GM23338 (cell line): ENCODE measurements around the gene SPATA33. TPM values are rescaled to one million over a fixed set of nuclear protein-coding genes. Genes with fewer than 3 reads are reported as not detected.

Experiments
- ATAC-seq: fragments of 200-7000 bp; cut with Tn5 transposase; 3 replicates; pipeline ENCODE4 v1.9.1; 2020
- DNase-seq: peaks from one replicate; pipeline ENCODE4 v3.0.0-alpha.2; 2015; ENCODE audit warnings: low spot score
- H2AFZ ChIP-seq: fragments of 200-600 bp; sonication (generic); 2 replicates; pipeline ENCODE4 v1.8.0; 2016; ENCODE audit warnings: antibody characterized with exemption, mild to moderate bottlenecking, moderate library complexity
- H3F3A ChIP-seq: fragments of 200-600 bp; sonication (generic); replicated peaks from 2 replicates; pipeline ENCODE4 v1.8.0; 2017; ENCODE audit warnings: antibody characterized with exemption, mixed run types, low read depth
- H3K27ac ChIP-seq: fragments of 200-600 bp; sonication (generic); 2 replicates; pipeline ENCODE4 v1.6.1; 2016; ENCODE audit warnings: low read depth
- H3K27me3 ChIP-seq: fragments of 200-600 bp; sonication (generic); 2 replicates; pipeline ENCODE4 v1.8.0; 2016; ENCODE audit warnings: mild to moderate bottlenecking, mixed run types, moderate library complexity; ENCODE audit not compliant: insufficient read depth
- H3K36me3 ChIP-seq: fragments of 200-600 bp; sonication (generic); 2 replicates; pipeline ENCODE4 v1.8.0; 2016; ENCODE audit warnings: mild to moderate bottlenecking; ENCODE audit not compliant: insufficient read depth
- H3K4me1 ChIP-seq: fragments of 200-600 bp; sonication (generic); 2 replicates; pipeline ENCODE4 v1.8.0; 2016; ENCODE audit warnings: mild to moderate bottlenecking, moderate library complexity; ENCODE audit not compliant: insufficient read depth
- H3K4me2 ChIP-seq: fragments of 200-600 bp; sonication (generic); 2 replicates; pipeline ENCODE4 v1.7.1; 2017; ENCODE audit warnings: mixed run types
- H3K4me3 ChIP-seq: fragments of 200-600 bp; sonication (generic); 2 replicates; pipeline ENCODE4 v1.6.1; 2016; ENCODE audit warnings: mixed run types
- H3K79me2 ChIP-seq: fragments of 200-600 bp; sonication (generic); replicated peaks from 2 replicates; pipeline ENCODE4 v1.8.0; 2017; ENCODE audit warnings: mild to moderate bottlenecking; ENCODE audit not compliant: insufficient read depth
- H3K9me2 ChIP-seq: fragments of 200-600 bp; sonication (generic); 2 replicates; pipeline ENCODE4 v1.8.0; 2017; ENCODE audit not compliant: insufficient read depth
- H4K20me1 ChIP-seq: fragments of 200-600 bp; sonication (generic); replicated peaks from 2 replicates; pipeline ENCODE4 v1.8.0; 2017; ENCODE audit warnings: mild to moderate bottlenecking; ENCODE audit not compliant: insufficient read depth
- H3K27ac Mint-ChIP-seq: 2 replicates; pipeline ENCODE4 v1.8.0; 2020; ENCODE audit warnings: inconsistent platforms, mild to moderate bottlenecking, moderate library complexity, mixed read lengths
- H3K27me3 Mint-ChIP-seq: 3 replicates; pipeline ENCODE4 v1.8.0; 2022; ENCODE audit warnings: low read depth, mild to moderate bottlenecking, moderate library complexity, mixed read lengths, inconsistent platforms; ENCODE audit not compliant: insufficient read depth, poor library complexity
- H3K36me3 Mint-ChIP-seq: 3 replicates; pipeline ENCODE4 v1.8.0; 2021; ENCODE audit warnings: low read depth, mild to moderate bottlenecking, inconsistent platforms, moderate library complexity, mixed read lengths
- H3K4me1 Mint-ChIP-seq: 3 replicates; pipeline ENCODE4 v1.8.0; 2020; ENCODE audit warnings: mild to moderate bottlenecking, inconsistent platforms, mixed read lengths
- H3K4me3 Mint-ChIP-seq: 3 replicates; pipeline ENCODE4 v1.8.0; 2021; ENCODE audit warnings: moderate library complexity, mild to moderate bottlenecking, inconsistent platforms, mixed read lengths
- H3K9me3 Mint-ChIP-seq: 3 replicates; pipeline ENCODE4 v1.8.0; 2020; ENCODE audit warnings: moderate library complexity, mild to moderate bottlenecking, inconsistent platforms, mixed read lengths
- CREB1 ChIP-seq: fragments of 250-450 bp; sonication (Bioruptor Pico); IDR thresholded peaks from 2 replicates; pipeline ENCODE4 v1.5.0; 2020; ENCODE audit warnings: low read depth, mild to moderate bottlenecking, moderate library complexity
- CTCF ChIP-seq, 2 experiments: fragments of 200-600 bp in 1 of 2; sonication (generic) in 1 of 2; conservative IDR thresholded peaks; 2 replicates each; pipeline versions ENCODE4 v1.5.1 to v1.6.1; 2016 to 2017; ENCODE audit warnings: antibody characterized with exemption in 2 of 2, low read depth in 2 of 2, mild to moderate bottlenecking in 2 of 2, moderate library complexity in 1 of 2
- EZH2 ChIP-seq: fragments of 200-600 bp; sonication (generic); IDR thresholded peaks from one replicate; pipeline ENCODE4 v1.8.0; 2017; ENCODE audit warnings: antibody characterized with exemption, mild to moderate bottlenecking, low read depth; ENCODE audit not compliant: unreplicated experiment
- EZH2phosphoT487 ChIP-seq: fragments of 200-600 bp; sonication (generic); IDR thresholded peaks from one replicate; pipeline ENCODE4 v1.8.1; 2018; ENCODE audit warnings: antibody characterized with exemption; ENCODE audit not compliant: unreplicated experiment
- NANOG ChIP-seq: IDR thresholded peaks from 2 replicates; pipeline ENCODE4 v1.6.1; 2016; ENCODE audit warnings: antibody characterized with exemption, borderline replicate concordance
- POLR2AphosphoS5 ChIP-seq: IDR thresholded peaks from 2 replicates; pipeline ENCODE4 v1.6.1; 2016; ENCODE audit warnings: antibody characterized with exemption, low read depth
- STAT1 ChIP-seq: IDR thresholded peaks from one replicate; pipeline ENCODE4 v1.6.1; 2016; ENCODE audit warnings: antibody characterized with exemption; ENCODE audit not compliant: unreplicated experiment
- ZNF114 ChIP-seq: fragments of 250-450 bp; sonication (Bioruptor Pico); IDR thresholded peaks from 2 replicates; pipeline ENCODE4 v1.5.0; 2020; ENCODE audit warnings: mild to moderate bottlenecking, moderate library complexity
- ZNF331 ChIP-seq: fragments of 250-450 bp; sonication (Bioruptor Pico); IDR thresholded peaks from 2 replicates; pipeline ENCODE4 v1.5.0; 2020; ENCODE audit warnings: low read depth, mild to moderate bottlenecking, moderate library complexity
- ZNF462 ChIP-seq: fragments of 250-450 bp; sonication (Bioruptor Pico); IDR thresholded peaks from 2 replicates; pipeline ENCODE4 v1.5.0; 2020; ENCODE audit warnings: mild to moderate bottlenecking, moderate library complexity
- polyA plus RNA-seq: library from polyadenylated mRNA; unstranded; fragments of >200 nt; fragmentation: Nextera tagmentation; extraction: Ambion mirVana; gene quantifications from 2 replicates; pipeline ENCODE4 v1.2.1, GENCODE V29; 2016
- total RNA-seq: library from RNA; depleted of rRNA; stranded (reverse); fragments of >200 nt; shearing (Covaris generic); gene quantifications from 2 replicates; pipeline ENCODE4 v1.2.3, GENCODE V29; 2014
- TF ChIP-seq, protein P1 (sequence below): IDR thresholded peaks from one replicate; pipeline ENCODE4 v1.6.1; 2018; ENCODE audit warnings: antibody characterized with exemption; ENCODE audit not compliant: unreplicated experiment

Gene SPATA33
- total and polyA plus RNA-seq, 2 experiments from 2014 or later, result 5.8 to 17.4 TPM

DNA sequence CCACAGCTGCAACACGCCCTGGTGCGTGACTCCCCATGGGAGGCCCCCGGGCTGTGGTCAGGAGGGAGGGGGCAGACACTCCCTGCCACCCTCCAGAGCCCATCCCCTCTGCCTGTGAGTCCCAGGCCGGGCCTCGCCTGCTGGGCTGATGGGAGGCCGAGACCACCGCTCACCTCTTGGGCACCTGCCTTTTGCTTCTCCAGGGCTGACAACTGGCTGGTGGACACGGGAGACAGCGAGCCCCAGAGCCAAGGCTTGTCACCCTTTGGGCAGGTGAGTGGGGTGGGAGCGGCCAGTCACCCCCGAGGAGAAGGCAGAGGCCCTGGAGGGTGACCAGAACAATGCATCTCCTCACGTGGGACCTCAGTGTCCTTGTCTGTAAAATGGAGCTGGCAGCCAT is 21.0 kb upstream of the SPATA33 start (continued):
- TF ChIP-seq ZNF114 (no peak), STAT1 (no peak), POLR2AphosphoS5 (no peak)

GRCh38 chr16:89637379-89637778 is 20.3 kb upstream of the SPATA33 start:
- H3K4me3 ChIP-seq, result no peak overlapping the region
- no peaks in the 10 kb centered on the region for H3K9me2 ChIP-seq
- H3K27ac Mint-ChIP-seq, result no peak overlapping the region
- H3K4me2 ChIP-seq, result no peak overlapping the region
- TF ChIP-seq, protein P1, sequence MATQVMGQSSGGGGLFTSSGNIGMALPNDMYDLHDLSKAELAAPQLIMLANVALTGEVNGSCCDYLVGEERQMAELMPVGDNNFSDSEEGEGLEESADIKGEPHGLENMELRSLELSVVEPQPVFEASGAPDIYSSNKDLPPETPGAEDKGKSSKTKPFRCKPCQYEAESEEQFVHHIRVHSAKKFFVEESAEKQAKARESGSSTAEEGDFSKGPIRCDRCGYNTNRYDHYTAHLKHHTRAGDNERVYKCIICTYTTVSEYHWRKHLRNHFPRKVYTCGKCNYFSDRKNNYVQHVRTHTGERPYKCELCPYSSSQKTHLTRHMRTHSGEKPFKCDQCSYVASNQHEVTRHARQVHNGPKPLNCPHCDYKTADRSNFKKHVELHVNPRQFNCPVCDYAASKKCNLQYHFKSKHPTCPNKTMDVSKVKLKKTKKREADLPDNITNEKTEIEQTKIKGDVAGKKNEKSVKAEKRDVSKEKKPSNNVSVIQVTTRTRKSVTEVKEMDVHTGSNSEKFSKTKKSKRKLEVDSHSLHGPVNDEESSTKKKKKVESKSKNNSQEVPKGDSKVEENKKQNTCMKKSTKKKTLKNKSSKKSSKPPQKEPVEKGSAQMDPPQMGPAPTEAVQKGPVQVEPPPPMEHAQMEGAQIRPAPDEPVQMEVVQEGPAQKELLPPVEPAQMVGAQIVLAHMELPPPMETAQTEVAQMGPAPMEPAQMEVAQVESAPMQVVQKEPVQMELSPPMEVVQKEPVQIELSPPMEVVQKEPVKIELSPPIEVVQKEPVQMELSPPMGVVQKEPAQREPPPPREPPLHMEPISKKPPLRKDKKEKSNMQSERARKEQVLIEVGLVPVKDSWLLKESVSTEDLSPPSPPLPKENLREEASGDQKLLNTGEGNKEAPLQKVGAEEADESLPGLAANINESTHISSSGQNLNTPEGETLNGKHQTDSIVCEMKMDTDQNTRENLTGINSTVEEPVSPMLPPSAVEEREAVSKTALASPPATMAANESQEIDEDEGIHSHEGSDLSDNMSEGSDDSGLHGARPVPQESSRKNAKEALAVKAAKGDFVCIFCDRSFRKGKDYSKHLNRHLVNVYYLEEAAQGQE, result no peak
- TF ChIP-seq ZNF462 (CRISPR knock-in tag) (no peak), CTCF (conservative IDR thresholded peaks at IDR 0.05; ENCODE audit: low read depth in 2 of 2) (no peak), EZH2 (no peak), EZH2phosphoT487 (no peak), CREB1 (no peak), ZNF331 (CRISPR knock-in tag) (no peak), NANOG (no peak)
- no peak overlapping the region for H2AFZ ChIP-seq
- no peaks in the 10 kb centered on the region; the same call in 1 of the 2 replicates for H3F3A ChIP-seq
- H4K20me1 ChIP-seq, result no peaks in the 10 kb centered on the region
- ATAC-seq (no peak), DNase-seq (no peak)
- no peaks in the 10 kb centered on the region for H3K36me3 Mint-ChIP-seq
- H3K27ac ChIP-seq, result no peak overlapping the region
- peaks cover 15% of the 10 kb centered on the region for H3K27me3 Mint-ChIP-seq
- H3K36me3 ChIP-seq, result no peaks in the 10 kb centered on the region
- H3K4me3 Mint-ChIP-seq, result no peak overlapping the region
- no peaks in the 10 kb centered on the region for H3K4me1 ChIP-seq
- peaks cover 6% of the 10 kb centered on the region; the same call in 2 of the 3 replicates for H3K4me1 Mint-ChIP-seq
- H3K9me3 Mint-ChIP-seq, result no peaks in the 10 kb centered on the region
- H3K27me3 ChIP-seq, result no peaks in the 10 kb centered on the region
- H3K79me2 ChIP-seq, result no peaks in the 10 kb centered on the region
